Erythroblast (primary cell): ENCODE measurements around the gene ZNF362.
A peak's percentile ranks its signal among the peaks of the same experiment; 100 is the strongest.

Experiments used
- DNase-seq, 2 experiments: peaks; one replicate each; lab custom pipeline; 2025; lab: John Stamatoyannopoulos, UW
- GATA1 ChIP-seq: IDR thresholded peaks from 2 replicates; pipeline ENCODE4 v1.6.1; 2011; ENCODE audit warnings: low read depth, mild to moderate bottlenecking, control low read depth, low read length, moderate library complexity
- POLR2A ChIP-seq: IDR thresholded peaks from 2 replicates; pipeline ENCODE4 v1.6.1; 2011; ENCODE audit warnings: mild to moderate bottlenecking, low read length

The ZNF362 gene

DNA sequence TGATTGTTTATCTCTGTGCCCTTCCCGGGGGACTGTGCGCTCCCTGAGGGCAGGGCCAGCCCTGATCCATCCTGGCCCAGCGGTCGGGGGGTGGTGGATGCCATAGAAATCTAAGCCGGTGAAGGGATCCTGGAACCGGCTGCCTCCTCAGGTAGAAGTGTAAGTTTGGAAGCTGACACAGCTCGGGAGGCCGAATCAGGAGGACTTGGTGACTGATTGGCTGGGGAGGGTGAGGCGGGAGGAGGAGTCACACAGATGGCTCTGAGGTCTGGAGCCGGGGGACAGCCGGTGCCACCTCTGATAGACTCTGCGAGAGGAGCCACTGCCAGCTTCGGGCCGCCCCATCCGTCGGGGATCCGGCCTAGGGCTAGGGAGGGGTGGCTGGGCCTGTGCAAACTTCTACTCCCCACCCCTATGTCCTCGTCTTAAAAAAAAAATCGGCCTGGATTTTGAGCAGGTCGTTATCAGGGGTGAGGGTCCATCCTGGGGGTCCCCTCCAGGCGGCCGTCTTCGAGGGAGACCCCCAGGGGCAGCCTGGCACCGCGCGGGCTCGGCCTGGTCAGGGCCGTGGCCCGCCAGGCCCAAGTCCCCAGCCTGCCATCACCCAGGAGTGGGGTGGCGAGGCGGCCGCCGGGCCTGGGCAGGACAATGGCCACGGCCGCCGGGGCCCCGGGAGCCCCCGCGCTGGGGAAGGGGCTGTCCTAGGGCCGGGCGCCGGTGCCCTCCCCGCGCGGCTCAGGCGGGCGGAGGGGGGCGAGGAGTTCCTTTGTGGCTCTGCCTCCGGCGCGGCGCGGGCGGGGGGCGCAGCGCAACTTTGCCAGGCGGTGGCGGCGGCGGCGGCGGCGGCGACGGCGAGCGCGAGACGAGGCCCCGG lies 708 bp upstream of the ZNF362 start:
- peak; percentile 89 for TF ChIP-seq POLR2A
- TF ChIP-seq GATA1, result no peak

DNA sequence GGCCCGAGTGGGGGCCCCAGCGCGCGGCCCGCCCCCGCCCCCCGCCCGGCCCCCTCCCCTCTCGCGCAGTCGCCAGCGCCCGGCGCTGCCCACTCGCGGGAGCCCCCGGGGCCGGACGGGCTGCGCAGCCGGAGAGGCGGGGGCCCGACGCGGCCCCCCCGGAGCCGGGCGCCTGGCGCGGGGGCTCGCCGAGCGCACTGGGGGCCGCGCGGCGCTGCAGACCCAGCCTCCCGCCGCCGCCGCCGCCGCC lies 146 bp upstream of the ZNF362 start:
- no peak for DNase-seq
- TF ChIP-seq GATA1 (no peak), POLR2A (no peak)

More for the DNA sequence above, 708 bp upstream of the ZNF362 start:
- peak; percentile 58 to 72 for DNase-seq

DNA sequence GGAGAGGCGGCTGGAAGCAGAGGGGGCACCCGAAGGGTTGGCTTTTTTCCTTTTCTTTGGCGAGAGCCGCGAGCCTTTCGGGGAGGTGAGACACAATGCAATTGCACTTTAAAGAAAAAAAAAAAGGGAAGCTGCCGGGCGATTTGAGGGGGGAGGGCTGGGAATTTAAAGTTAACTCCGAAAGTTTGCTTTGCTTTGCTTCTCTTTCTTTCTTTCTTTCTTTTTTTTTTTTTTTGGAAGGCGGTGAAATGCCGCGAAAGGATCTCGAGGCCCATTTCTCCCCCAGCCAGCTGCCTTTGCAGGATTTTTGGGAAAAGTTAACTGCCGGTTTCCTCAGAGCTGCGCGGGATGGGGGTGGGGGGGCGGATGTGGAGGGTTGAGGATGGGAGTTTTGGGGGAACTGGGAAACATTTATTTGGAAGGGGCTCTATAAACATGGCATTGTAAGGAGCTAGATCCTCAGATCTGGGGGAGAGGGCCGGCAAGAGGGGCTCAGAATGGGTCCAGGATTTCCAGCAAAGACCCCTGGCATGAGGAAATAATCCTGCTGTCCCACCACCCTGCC lies 997 bp downstream of the ZNF362 start:
- TF ChIP-seq POLR2A (no peak), GATA1 (no peak)
- no peak for DNase-seq

DNA sequence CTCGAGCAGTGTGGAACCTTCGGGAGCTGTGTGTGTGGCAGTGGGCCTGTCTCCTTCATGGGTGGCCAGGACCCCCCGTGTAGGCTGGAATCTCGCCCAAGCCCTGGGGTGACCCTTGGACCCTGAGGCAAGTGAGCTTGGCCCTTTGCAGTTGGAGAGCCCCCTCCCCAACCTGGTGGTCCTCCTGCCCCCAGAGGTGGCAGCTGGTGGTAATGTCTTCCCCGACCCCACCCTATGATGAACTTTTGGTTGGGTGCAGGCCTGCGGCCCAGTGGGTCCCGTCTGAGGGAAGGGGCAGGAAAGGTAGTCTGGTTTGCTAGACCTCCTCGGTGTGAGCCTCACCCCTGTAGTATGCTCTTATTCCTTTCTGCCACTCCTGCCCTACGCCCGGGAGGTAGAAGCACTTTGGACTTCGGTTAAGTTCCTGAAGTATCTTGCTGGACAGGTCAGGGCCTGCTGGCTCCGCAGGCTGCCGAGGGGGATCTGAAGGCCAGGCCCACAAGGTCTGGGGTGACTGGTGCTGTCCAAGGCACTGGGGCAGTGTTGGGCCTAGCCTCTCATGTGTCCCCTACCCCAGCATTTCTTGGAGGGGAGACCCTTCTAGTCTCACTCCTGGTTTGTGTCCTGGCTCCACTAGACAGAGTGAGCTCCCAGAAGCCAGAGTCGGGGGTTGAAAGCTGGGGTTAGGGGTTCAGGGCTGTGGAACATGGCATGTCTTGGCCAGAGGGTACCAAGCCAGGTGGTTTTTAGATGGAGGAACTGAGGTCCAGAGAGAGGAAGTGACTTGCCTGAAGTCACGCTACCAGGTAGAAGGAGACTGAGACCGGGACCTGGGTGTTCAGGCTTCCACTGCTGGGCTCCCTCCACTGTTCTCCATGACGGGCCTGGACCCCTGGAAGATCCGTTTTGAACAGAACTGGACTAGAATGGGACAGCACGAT lies 1.8 kb downstream of the ZNF362 start:
- peak in 1 of 2 experiments; percentile 16 for DNase-seq
- TF ChIP-seq POLR2A (no peak), GATA1 (no peak)

DNA sequence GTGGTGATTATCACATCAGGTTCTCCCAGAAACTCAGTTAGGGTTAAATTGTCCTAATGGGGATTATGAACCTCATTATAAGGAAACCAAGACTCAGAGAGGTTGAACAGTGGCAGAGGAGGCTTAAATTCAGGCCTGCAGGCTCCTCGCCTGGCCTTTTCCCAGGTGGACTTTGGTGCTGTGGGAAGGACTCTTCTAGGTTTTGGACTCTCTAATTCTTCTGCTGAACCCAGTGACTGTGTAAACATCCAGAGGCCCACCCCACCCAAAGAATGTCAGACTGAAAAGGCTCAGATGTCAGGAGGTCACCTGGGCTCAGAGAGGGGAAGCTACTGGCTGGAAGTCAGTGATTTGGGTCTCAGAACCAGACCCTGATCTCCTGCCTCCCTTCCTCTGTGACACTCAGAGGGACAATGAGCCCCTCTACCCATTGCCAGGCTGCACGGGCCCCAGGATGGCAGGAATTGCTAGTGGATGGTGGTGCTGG lies 2.5 kb downstream of the ZNF362 start:
- no peak for DNase-seq

DNA sequence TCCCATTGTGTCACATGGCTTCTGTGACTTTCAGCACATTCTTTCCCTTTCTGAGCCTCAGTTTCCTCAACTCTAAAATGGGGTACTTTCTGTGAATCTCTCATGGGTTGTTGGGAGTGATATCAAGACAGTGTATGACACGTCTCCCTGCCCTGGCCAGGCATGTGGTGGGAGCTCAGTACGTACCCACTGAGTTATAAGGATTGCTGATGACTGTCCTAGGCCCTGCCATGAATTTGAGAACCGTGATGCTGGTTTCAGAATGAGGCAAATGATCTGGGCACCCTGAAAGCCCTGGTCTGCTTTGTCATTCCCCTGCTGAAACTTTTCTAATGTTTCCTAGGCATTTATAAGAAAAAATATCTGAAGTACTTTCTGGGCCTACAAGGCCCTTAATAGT lies 3.6 kb downstream of the ZNF362 start:
- DNase-seq, result no peak
- TF ChIP-seq GATA1, result no peak
- no peak for TF ChIP-seq POLR2A

More for the DNA sequence above, 2.5 kb downstream of the ZNF362 start:
- no peak for TF ChIP-seq POLR2A
- no peak for TF ChIP-seq GATA1

DNA sequence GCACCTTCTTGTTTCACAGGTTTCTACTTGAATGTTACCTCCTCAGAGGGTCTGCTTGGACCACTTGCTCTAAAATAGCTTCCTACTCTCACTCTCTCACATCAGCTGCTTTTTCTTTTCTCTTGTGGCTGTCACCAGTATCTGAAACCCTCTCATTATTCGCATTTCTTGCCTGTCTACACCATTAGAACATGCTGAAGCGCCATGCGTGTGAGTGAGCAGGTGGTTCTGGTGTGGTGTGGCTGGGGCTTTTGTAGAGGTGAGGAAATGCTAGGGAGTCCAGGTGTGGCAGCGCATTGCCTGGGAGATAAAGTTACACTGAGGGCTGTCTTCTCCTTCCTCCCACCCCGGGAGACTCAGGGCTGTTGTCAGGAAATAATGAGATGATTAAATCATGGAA lies 4.1 kb downstream of the ZNF362 start:
- no peak for TF ChIP-seq POLR2A
- no peak for TF ChIP-seq GATA1
- no peak for DNase-seq

DNA sequence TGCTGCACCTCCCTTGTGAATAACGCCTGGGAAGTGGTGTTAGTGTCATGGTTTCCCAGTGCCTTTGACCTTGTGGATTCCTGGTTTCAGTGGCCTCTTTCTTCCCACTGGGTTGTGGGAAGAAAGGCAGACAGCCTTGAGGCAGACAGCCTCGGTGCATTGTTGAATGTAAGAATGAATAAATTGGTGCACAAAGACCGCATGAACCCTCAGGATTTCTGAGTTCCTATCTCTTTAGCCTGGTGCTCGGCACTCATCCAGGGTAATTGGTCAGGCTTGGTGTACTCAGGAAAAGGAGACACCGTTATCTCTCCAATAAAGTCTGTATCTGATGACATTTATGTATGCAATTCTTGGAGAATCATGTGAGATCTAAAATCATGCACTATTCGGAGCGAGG lies 5.1 kb downstream of the ZNF362 start:
- TF ChIP-seq POLR2A (no peak), GATA1 (no peak)
- DNase-seq, result no peak

DNA sequence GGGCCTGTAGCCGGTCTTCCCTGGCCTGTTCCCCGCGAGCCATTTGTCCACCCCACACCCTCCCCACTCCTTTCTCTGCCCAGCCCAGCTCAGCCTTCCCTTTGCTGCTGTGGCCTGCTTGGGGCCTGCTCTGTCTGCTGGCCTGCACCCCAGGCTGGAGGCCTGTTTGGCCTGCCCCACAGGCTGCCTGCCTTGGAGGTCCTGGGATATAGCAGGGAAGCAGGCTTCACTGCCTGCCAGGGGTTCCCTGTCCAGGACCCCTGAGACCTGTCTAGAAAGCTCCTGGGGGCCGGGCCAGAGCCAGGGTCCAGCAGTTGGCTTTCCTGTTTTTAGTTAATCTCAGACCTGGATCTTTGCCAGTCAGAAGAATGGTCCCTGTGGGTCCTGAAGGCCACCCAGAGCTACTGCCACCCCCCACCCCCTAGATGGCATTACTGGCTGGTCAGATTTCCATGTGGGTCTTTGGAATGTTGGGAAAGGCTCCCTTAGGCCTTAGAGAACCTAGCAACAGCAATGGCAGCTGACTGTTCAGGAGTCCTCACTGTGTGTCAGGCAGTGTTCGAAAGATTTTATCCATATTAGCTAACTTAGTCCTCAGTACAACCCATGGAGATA lies 7.7 kb downstream of the ZNF362 start:
- TF ChIP-seq GATA1, result no peak
- TF ChIP-seq POLR2A, result no peak
- no peak for DNase-seq

DNA sequence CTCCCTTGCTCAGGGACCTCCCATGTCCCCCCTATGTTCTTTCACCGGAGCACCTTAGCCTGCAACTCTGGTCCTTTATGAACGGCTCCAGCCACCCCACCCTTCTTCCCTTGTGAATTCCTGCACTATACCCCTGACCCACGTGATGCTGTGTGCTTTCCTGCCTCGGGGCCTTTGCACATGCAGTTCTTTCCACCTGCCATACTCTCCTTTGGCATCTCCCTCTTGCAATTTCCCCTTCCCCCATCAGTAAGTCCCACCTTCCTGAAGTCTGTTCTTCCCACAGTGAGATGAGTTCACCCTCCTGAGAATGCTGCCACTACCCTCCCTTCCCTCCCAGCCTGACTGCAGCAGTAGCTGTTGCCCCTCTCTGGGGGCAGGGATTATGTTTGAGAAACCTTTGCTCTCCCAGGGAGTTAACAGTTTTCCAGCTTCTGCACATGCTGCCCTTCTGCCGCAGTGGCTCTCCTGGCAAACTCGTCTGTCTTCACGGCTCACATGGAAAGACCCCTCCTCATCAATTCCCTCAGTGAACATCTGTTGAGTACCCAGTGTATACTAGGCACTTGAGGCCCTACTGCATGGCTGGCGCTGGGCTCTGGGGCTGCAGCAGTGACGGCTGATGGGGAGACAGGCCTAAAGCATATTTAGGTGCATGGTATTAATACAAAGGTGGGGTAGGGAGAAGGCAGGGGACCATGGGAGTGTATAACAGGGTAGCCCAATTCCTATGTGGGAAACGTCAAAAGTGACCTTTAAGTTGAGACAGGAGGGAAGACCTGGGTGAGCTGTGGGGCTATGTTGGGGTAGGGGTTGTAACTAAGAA lies 9.7 kb downstream of the ZNF362 start:
- no peak for TF ChIP-seq GATA1
- no peak for TF ChIP-seq POLR2A
- DNase-seq, result no peak

DNA sequence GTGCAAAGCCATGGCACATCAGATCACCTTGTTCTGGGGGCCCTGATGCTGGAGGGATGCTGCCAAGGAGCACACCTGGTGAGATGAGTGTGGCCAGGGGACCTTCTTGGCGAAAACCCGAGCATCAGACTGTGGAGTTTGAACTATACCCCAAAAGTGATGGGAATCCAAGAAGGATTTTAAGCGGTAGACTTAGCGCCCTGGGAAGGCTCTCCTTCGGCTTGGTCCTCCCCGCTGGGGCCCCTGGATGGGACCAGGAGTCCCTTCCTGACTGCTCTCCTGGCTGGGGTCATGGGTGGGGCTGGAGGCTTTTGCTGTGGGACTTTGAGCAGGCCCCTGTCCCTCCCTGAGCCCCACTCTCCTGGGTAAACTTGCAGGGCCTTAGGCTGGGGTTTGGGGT lies 10.5 kb downstream of the ZNF362 start:
- no peak for TF ChIP-seq GATA1
- TF ChIP-seq POLR2A, result no peak
- no peak for DNase-seq

DNA sequence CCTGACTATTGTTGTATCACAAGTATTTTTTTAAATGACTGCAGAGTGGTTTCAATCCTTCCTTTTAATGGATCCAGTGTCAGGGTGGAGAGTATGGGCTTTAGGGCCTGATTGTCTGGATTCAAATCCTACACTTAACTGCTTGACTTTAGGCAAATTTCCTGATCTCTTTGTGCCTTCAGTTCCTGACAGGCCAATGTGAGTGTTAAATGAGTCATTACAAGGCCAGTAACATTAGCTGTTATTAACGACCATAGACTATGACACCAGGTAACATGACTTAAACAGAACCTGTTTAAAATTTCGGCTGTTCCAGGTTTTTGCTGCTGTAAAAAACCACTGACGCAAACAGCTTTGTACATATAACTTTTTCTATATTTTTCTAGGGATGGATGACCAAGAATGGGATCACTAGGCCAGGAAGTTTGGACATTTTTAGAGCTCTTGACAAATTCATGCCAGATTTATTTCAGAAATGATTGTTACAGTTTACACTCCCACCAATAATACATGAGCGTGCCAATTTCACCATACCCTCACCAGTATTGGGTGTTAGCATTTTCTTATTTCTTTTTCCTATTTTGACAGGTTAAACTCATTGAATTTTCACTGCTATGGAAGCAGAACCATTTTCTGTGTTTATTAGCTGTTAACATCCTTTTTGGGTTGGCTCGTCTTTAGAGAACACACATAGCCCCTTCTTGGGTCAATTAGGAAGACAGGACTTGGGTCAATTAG lies 11.3 kb downstream of the ZNF362 start:
- no peak for TF ChIP-seq POLR2A
- no peak for DNase-seq
